ENCODE data around the gene GPC4.

The GPC4 gene

DNA sequence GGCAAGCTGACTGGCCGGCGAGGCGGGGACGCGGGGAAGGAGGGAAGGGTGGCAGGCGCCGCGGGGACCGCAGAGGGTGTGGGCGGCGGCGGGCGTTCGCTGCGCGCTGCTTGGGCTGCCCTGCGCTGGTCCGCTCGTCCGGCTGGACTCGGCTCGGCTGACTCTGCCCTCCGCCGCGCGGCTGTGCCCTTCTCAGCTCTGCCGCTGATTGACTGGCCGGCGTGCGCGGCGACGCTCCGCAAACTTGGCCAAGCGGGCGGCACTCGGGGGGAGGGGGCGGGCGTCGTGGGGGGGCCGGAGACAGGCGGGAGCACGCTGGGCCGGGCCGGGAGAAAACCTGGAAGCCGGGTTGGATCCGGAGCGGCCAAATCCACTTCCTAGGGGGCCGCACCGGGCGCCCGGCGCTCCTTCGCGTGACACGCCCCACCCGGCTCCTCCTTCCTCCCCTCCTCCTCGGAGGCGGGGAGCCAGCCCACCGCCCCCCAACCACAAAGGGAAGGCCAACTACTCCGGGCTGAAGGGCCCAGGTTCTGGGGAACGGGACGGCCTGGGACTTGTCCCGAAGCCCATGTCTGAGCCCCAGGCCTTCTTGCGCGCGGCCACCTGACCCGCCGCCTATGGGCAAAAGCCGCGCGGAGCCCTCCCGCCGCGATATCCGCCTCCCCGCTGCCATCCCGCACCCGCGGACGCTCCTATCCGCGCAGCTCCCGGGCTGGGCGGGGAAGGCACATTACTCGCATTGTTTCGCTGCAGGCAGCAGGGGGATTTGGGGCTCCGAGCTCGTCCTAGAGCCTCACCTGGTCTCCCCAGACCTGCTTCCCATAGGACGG, at the start of gene GPC4:
Gene GPC4, minus strand, starts transcription at position 214 of the 830 bp plus-strand sequence. CDS start 524 bp downstream, outside the sequence.
- no peak for DNase-seq

- DNase-seq, result no peak
Measured at GRCh38 chrX:133461231-133461630, 45.9 kb upstream of the GPC4 start.

DNA sequence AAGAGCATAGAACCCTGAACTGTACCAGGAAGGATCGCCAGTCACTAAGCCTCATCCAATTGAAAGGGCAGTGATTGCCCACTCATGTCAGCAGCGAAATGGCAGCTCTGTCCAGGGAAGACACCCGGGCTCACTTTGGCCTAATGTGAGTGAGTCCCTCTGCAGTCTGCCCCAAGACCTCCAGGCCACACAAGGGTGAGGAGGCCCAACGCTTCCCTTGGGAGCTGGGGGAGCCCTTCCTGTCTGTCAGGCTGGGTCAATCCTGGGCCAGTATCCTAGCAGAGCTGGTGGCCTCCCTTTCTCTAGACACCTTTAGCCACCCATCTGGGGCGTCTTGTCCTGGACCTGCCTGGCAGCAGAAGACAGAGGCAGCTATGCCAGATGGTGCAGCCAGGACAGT, 39.6 kb upstream of the GPC4 start:
- DNase-seq, result no peak

- DNase-seq, result no peak
Measured at GRCh38 chrX:133454491-133454914, 39.2 kb upstream of the GPC4 start.

DNA sequence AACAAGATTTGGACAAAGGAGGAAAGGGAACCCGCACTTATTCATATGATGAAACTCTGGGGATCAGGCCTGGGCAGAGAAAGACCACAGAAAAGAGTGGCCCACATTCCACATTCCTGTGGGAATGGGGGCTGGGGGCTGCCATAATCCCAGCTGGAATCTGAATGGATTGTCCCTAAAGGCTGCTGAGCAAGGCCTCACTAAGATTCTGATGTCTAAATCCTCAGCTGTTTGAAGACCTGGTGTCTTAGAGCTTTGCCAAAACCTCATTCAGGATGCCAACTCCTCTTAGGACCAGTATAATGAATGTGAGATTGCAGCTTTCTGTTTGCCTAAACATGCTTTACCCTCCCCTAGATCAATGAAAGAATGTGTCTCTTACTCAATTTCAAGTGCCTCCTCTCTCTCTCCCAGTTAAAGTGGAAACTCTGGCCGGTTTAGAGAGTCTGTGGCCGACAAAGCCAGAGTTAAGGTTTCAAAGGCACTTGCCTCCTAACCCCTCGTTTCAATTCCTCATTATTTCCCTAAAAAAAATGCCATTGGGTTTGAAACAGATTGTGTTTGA, 33.3 kb upstream of the GPC4 start:
- DNase-seq, result no peak

GRCh38 chrX:133444952-133445831, 29.9 kb upstream of the GPC4 start:
- no peak for DNase-seq

- DNase-seq, result no peak
Measured at GRCh38 chrX:133444196-133444595, 28.9 kb upstream of the GPC4 start.

DNA sequence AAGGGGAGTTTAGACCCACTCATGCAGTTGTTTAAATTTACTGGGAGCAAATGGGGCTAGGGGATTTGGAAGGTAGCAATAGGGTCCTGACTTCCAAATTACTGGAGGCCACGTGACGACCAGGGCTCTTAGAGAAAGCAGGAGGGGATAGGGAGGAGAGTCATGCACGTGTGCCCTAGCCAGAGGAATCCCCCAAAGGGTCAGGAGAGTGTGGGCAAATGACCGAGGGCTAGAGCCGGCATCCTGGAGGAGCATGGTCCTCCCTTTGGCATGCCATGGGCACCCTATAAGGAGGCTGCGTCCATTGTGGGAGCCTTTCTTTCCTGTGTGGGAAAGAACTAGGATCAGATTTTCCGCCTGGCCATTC, 25.5 kb upstream of the GPC4 start:
- DNase-seq, result no peak

DNA sequence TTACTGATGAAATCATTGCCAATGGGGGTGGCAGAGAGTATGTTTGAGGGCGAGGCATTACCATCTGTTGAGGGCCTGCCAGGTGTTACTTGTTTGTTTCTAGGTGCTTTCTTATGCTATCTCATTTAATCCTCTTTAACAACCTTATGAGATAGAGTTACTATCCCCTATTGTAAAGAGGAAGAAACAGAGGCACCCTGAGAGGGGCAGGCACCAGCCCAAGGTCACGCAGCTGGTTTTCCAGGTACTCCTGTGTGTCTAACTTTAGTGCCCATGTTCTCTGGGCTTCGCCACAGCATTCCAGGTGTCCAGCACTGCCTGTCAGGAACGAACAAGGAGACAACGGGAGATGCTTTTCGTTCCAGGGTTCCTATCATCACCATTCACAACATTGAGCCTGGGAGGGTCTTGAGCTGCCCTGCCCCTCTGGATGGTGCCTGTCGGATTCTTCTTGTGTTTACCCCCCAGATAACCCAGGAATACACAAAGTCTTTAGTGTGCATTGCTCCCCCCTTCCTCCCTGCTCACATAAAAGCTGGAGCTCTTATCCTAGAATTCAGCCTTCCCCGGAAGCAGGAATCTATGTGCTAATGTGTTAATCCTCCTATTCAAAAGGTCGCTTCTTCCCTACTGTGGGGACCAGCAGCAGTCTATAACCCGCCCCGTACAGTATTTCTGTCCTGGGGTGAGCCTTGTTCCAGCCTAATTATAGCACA, 24.9 kb upstream of the GPC4 start:
- no peak for DNase-seq

DNA sequence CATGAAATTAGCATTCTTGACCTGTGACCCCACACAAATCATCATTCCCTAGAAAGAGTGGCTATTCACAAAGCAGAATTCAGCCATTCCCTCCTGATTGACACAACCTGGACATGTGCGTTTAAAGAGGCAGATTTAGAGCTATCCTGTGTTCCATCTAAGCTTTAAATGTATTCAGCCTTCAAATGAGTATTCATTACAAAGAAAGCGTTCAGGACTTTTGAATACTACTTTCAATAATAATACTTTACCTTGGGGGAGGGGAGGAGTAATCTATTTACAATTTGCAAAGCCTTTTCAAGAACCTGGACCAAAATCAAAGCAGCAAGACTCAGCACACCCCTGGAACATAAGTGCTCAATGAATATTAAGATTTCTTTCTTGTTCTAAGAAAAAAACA, 22.5 kb upstream of the GPC4 start:
- no peak for DNase-seq

DNA sequence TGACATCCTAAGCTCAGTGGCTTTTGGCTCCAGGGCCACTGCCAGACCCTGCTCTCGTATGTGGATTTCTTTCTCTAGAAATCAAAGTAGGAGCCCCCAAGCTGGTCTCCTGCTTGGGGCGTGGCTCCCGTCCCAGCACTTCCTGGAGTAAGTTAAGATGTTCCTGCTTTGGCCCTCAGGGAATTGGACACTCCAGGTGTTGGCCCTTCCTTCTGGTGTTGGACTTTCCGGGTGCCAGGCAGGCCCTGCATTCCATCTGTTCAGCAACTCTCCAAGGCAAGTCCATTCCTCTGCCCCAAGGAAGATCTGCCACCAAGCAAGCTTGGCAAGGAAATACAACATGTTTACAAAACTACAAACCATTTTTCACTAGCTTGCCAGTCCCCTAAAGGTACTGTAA, 22.1 kb upstream of the GPC4 start:
- no peak for DNase-seq

GRCh38 chrX:133435544-133436124, 20.3 kb upstream of the GPC4 start:
- no peak for DNase-seq

DNA sequence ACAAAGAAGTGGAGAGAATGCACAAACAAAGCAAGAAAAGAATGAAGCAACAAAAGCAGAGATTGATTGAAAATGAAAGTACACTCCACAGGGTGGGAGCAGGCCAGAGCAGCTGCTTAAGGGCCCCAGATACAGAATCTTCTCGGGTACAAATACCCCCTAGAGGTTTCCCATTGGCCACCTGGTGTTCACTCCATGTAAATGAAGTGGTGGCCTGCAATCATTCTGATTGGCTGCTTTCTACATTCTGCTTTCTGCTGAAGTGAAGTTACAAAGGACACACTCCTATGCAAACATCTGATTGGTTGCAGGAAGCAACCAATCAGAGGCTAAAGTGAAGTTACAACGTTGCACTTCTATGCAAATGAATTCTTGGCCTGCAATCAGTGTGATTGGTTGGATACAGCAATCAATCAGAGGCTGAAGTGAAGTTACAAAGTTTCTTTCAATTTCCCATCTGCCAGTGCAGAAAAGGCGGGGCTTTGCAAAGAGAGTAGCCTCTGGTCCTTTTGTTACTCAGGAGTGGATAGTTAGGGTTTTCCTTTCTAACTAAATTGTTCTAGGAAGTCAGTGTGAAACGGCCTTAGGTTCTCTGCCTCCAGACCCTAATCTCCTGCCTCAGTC, 19.0 kb upstream of the GPC4 start:
- no peak for DNase-seq

DNA sequence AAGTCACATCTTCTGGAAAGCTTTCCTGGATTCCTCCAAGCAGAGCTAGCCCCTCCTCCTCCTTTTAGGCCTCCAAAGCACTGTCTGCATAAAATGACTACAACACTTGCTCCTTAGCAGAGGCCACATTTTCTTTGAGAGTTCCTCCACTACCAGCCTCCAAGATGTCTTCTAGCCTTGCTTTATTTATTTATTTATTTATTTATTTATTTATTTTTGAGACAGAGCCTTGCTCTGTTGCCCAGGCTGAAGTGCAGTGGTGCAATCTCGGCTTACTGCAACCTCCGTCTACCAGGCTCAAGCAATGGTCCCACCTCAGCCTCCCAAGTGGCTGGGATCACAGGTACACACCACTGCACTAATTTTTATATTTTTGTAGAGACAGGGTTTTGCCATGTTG, 4.6 kb upstream of the GPC4 start:
- DNase-seq, result no peak

DNA sequence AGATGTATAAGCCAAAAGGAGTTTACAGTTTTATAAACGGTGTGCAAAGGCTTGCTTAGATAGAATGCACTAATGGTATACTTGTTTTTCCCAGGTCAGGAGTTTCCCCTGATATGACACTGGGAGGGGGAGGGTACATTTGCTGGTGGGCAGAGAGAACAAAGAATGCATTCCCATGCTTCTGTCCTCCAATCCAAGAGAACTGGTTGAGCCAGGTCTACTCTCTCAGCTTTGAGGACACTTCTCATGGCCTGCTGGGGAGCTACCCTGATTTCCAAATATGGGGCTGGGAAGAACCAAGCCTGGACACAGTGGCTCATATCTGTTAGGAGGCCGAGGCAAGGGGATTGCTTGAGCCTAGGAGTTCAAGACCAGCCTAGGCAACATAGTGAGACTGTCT, 3.3 kb upstream of the GPC4 start:
- no peak for DNase-seq

- no peak for DNase-seq
Measured at GRCh38 chrX:133417364-133417763, 2.1 kb upstream of the GPC4 start.

GRCh38 chrX:133414406-133415275, 648 bp downstream of the GPC4 start:
- no peak for DNase-seq

- DNase-seq, result no peak
Measured at GRCh38 chrX:133413218-133413925, 1.9 kb downstream of the GPC4 start.

DNA sequence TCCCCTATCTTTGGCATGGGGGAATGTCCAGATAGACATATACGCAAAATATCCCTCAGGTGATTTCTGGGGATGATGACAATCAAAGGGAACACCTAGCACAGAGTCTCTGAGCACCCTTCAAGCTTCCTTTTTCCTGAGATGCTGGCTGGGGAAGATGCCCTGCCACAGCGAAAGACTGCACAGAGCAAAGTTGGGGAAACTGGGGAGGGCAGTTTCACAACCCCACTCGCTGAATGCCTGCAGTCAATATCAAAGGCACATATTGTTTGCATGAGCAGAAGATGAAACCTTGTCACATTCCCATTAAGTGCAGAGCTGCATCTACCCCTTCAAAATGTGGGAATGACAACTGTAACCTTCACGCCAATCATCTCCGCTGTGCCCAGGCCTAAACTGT, 2.6 kb downstream of the GPC4 start:
- DNase-seq, result no peak

DNA sequence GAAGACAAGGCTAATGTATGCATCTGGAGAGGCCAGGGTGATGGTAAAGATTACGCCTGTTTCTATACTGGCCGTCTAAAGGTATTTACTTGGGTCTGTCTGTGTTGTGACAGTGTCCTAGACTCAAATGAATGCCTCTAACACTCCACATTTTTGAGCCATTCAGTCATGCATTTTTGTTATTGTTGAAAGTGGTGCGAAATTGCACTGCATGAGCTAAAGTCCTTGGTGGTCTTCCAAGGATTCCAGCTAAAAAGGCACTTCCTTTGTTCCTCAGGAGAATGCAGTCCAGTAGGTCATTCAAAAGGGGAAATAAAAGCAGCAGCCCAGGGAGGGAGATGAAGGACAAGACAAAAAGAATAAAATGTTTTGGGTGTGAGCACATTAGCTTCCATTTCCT, 3.0 kb downstream of the GPC4 start:
- DNase-seq, result no peak

- no peak for DNase-seq
Measured at GRCh38 chrX:133410550-133410949, 4.7 kb downstream of the GPC4 start.

Data from NCI-H1092 (cell line).